CD4-positive, alpha-beta T cell (primary cell): ENCODE measurements around the gene FAM53B. TPM values are rescaled to one million over a fixed set of nuclear protein-coding genes. Genes with fewer than 3 reads are reported as not detected.

Experiments used
- ATAC-seq: fragments of 200-7000 bp; cut with Tn5 transposase; one replicate; pipeline ENCODE4 v1.10.0; 2022; ENCODE audit warnings: mild to moderate bottlenecking; ENCODE audit not compliant: poor library complexity
- CTCF ChIA-PET: fragments of 350-600 bp; sonication (Branson Sonifier 250); formaldehyde crosslinking; loops from one replicate; lab custom pipeline; 2021; ENCODE audit warnings: antibody characterized with exemption, inconsistent platforms; lab: Charles Lee
- POLR2A ChIA-PET: fragments of 350-600 bp; sonication (Branson Sonifier 250); formaldehyde crosslinking; loops from one replicate; lab custom pipeline; 2021; ENCODE audit warnings: antibody characterized with exemption, inconsistent platforms; lab: Charles Lee
- DNase-seq, 14 experiments: peaks; one replicate each; pipeline ENCODE4 v3.0.0-alpha.2; 2013 to 2020; ENCODE audit warnings: mixed read lengths in 2 of 14
- H3K27ac ChIP-seq, 2 donors: one replicate each; pipeline versions ENCODE4 v1.5.1 to v1.7.0; 2013; ENCODE audit warnings: low read length in 2 of 2, low read depth in 1 of 2, mild to moderate bottlenecking in 1 of 2
- H3K27me3 ChIP-seq, 2 experiments: 1 replicate in 1 of 2; 2 replicates in 1 of 2; pipeline versions ENCODE4 v1.6.1 to v1.7.0; 2013; ENCODE audit warnings: low read length in 2 of 2, control low read depth in 1 of 2, mild to moderate bottlenecking in 1 of 2, moderate library complexity in 1 of 2; ENCODE audit not compliant: insufficient read depth in 2 of 2, control insufficient read depth in 1 of 2
- H3K36me3 ChIP-seq: one replicate; pipeline ENCODE4 v1.6.1; 2013; ENCODE audit warnings: low read length, control low read depth; ENCODE audit not compliant: insufficient read depth
- H3K4me1 ChIP-seq: one replicate; pipeline ENCODE4 v1.6.1; 2013; ENCODE audit warnings: low read length, control low read depth; ENCODE audit not compliant: insufficient read depth
- H3K4me3 ChIP-seq: one replicate; pipeline ENCODE4 v1.5.1; 2013; ENCODE audit warnings: mild to moderate bottlenecking, low read length, moderate library complexity
- H3K9me3 ChIP-seq, 2 experiments: 1 replicate in 1 of 2; 2 replicates in 1 of 2; pipeline versions ENCODE4 v1.6.1 to v1.7.0; 2013; ENCODE audit warnings: low read length in 2 of 2, mild to moderate bottlenecking in 2 of 2, control low read depth in 1 of 2, moderate library complexity in 1 of 2; ENCODE audit not compliant: control insufficient read depth in 1 of 2, insufficient read depth in 1 of 2
- H3K27ac Mint-ChIP-seq: one replicate; pipeline ENCODE4 v1.8.0; 2020; ENCODE audit warnings: mixed read lengths
- H3K27me3 Mint-ChIP-seq: one replicate; pipeline ENCODE4 v1.8.0; 2021; ENCODE audit warnings: mixed read lengths
- H3K36me3 Mint-ChIP-seq: one replicate; pipeline ENCODE4 v1.8.0; 2021; ENCODE audit warnings: low read depth, mixed read lengths
- H3K4me1 Mint-ChIP-seq: one replicate; pipeline ENCODE4 v1.8.0; 2021; ENCODE audit warnings: low read depth, mixed read lengths
- H3K4me3 Mint-ChIP-seq: one replicate; pipeline ENCODE4 v1.8.0; 2020; ENCODE audit warnings: mild to moderate bottlenecking, mixed read lengths
- H3K9me3 Mint-ChIP-seq: one replicate; pipeline ENCODE4 v1.8.0; 2020; ENCODE audit warnings: mixed read lengths
- intact Hi-C, 2 experiments: fragments of 100-400 bp; cut with DNase I in 1 of 2; cut with micrococcal nuclease in 1 of 2; formaldehyde crosslinking; loops; one replicate each; pipeline versions ENCODE4 v1.15.1 to v1.9.0; 2023 to 2025; cut with DNase I, micrococcal nuclease
- total RNA-seq, 174 experiments: library from RNA in 2 of 174; stranded (reverse) in 2 of 174; gene quantifications; one replicate each; pipeline ENCODE4 v1.2.3 and lab custom pipeline; 2021 to 2026
- TF ChIP-seq, protein P1 (sequence below): fragments of 200-600 bp; IDR thresholded peaks from one replicate; pipeline ENCODE4 v1.8.0; 2022; ENCODE audit warnings: antibody characterized with exemption, mild to moderate bottlenecking

Gene FAM53B
- total RNA-seq, 2 experiments from 2014 or later: 32.9 to 33.6 TPM

DNA sequence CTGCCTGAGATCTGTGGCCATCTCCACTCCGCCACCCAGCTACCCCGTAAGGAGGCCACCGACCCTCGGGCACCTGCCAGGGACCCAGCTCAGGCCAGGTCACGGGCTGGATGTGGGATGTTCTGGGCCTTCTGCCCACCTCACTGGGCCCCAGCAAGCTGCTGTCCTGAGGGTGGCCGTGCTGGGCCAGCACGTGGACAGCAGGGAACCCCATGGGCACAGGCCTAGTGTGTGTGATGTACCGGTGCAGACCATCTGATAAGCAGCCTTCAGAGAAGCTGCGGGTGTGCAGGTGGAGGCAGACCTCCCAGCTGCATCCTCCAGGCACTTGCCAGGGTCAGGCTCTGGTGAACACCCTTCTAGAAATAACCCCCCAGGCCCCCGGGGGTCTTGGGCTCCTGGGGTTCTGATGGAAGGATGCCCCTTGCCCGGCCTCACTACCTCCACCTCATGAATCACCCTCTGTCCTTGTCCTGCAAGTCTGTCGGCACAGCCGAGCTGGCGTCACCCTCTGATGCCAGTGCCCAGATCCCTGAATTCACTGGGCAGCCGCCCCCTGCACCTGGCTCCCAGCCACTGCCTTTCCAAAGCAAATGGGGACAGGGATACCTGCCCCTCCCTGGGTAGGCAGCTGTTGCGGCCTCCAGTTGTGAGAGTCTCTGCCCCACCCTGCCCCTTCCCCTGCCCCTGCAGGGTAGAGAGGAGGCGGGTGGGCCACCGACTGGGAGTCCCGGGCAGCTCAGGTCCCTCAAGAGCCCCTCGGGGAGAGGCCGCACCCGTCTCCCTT lies 139.8 kb downstream of the FAM53B start:
- no peaks in the 10 kb centered on the region for H3K27me3 Mint-ChIP-seq
- no peaks in the 10 kb centered on the region for H3K4me1 Mint-ChIP-seq
- TF ChIP-seq, protein P1, sequence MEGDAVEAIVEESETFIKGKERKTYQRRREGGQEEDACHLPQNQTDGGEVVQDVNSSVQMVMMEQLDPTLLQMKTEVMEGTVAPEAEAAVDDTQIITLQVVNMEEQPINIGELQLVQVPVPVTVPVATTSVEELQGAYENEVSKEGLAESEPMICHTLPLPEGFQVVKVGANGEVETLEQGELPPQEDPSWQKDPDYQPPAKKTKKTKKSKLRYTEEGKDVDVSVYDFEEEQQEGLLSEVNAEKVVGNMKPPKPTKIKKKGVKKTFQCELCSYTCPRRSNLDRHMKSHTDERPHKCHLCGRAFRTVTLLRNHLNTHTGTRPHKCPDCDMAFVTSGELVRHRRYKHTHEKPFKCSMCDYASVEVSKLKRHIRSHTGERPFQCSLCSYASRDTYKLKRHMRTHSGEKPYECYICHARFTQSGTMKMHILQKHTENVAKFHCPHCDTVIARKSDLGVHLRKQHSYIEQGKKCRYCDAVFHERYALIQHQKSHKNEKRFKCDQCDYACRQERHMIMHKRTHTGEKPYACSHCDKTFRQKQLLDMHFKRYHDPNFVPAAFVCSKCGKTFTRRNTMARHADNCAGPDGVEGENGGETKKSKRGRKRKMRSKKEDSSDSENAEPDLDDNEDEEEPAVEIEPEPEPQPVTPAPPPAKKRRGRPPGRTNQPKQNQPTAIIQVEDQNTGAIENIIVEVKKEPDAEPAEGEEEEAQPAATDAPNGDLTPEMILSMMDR: no peak
- no peaks in the 10 kb centered on the region for H3K36me3 Mint-ChIP-seq
- no peaks in the 10 kb centered on the region for H3K36me3 ChIP-seq
- no peak overlapping the region for H3K4me3 ChIP-seq
- ATAC-seq (no peak), DNase-seq (no peak)
- H3K4me1 ChIP-seq: peaks cover 8% of the 10 kb centered on the region
- no peak overlapping the region for H3K27ac Mint-ChIP-seq
- POLR2A ChIA-PET: interaction anchor here (1.1 kb wide), 1 partner anchor 16 kb away, joined by 3 read pairs; no protein-coding TSS in a partner anchor
- H3K4me3 Mint-ChIP-seq: no peak overlapping the region
- no peaks in the 10 kb centered on the region for H3K27me3 ChIP-seq
- no peak overlapping the region for H3K27ac ChIP-seq
- peaks cover 0 to 5% of the 10 kb centered on the region in 2 experiments for H3K9me3 ChIP-seq
- CTCF ChIA-PET: no interaction called here
- intact Hi-C loops: no loop called here
- H3K9me3 Mint-ChIP-seq: no peaks in the 10 kb centered on the region

DNA sequence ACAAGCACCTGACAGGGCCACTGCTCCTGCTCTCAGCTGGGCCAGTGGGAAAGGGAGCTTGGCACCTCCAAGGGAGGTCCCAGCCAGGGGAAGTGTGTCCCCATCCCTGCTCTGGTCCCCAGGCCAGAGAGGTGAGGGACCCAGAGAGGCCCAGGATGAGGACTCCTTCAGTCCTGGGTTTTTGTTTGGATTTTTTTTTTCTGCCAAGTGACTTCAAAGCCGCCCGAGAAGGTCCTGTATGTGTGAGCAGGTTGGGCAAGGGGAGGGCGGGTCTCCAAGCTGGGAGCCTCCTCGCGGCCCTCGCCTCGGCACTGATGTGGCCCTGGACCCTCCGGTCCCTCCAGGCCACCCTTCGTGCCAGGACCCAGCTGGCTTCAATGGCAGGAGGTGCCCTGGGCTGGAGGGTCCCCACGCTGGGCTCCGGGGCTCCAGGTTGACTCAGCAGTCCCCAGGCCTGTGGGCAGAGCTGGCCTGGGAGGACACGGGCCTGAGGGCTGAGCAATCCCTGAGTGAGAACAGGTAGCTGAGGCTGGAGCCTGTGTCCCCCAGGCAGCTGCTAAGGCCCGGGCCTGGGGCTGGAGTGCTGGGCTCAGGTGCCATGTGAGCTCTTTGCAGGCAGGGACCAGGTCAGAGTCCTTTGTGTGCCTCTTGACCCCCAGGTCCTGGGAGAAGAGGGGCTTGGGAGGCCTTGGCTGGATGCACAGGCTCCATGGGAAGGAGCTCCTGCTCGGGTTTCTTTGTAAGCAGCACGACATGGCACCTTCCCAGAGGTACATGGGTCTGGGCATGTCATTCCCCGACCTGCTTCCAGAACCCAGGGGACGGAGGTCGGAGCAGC lies 140.6 kb downstream of the FAM53B start:
- Histone ChIP-seq H3K27ac (no peak overlapping the region), H3K4me1 (peaks cover 4% of the 10 kb centered on the region), H3K36me3 (no peaks in the 10 kb centered on the region), H3K9me3 (peaks cover 0 to 5% of the 10 kb centered on the region in 2 experiments), H3K4me3 (no peak overlapping the region), H3K27me3 (no peaks in the 10 kb centered on the region)
- H3K27ac Mint-ChIP-seq: no peak overlapping the region
- H3K4me1 Mint-ChIP-seq: no peaks in the 10 kb centered on the region
- DNase-seq: no peak
- no peak for ATAC-seq
- no peaks in the 10 kb centered on the region for H3K9me3 Mint-ChIP-seq
- no peak overlapping the region for H3K4me3 Mint-ChIP-seq
- ChIA-PET CTCF (no interaction called here), POLR2A (interaction anchor here (1.1 kb wide), 1 partner anchor 16 kb away, joined by 3 read pairs; no protein-coding TSS in a partner anchor)
- intact Hi-C loops: no loop called here
- TF ChIP-seq, protein P1: no peak
- H3K36me3 Mint-ChIP-seq: no peaks in the 10 kb centered on the region
- H3K27me3 Mint-ChIP-seq: no peaks in the 10 kb centered on the region

DNA sequence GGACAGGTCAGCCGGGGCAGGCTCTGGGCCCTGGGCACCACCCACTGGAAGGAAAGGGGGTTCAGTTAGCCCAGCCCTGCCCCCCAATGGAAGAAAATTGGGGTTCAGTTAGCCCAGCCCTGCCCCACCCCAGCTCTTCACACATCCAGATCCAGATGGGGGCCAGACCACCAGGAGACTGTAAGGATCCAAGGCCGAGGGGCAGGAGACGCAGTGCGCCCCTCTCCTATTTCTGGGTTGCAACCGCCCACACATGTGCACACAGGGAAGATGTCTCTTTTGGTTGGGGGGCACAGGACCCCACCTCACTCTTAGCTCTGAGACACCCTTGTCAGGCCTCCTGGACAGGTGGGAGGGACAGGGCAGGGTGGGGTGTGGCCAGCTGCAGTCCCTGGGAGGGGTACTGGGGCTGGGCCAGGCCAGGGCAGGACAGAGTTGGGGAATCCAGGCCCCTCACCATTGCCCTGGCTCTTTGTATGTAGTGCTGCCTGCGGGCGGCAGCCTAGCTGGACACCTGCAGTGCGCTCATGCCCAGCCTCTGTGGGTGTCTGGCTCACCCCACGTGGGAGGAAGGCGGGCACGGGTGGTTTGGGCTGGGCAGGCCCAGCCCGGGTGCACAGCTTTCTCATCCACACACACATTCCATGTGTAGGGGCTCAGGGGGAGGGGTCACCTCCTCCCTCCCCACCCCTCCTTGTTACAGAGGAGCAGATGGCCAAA lies 141.4 kb downstream of the FAM53B start:
- Mint-ChIP-seq H3K36me3 (no peaks in the 10 kb centered on the region), H3K27ac (no peak overlapping the region), H3K27me3 (no peaks in the 10 kb centered on the region), H3K4me3 (no peak overlapping the region), H3K4me1 (no peaks in the 10 kb centered on the region), H3K9me3 (no peaks in the 10 kb centered on the region)
- no peak for ATAC-seq
- H3K4me1 ChIP-seq: peaks cover 4% of the 10 kb centered on the region
- no peak overlapping the region for H3K4me3 ChIP-seq
- CTCF ChIA-PET: no interaction called here
- intact Hi-C loops: no loop called here
- POLR2A ChIA-PET: interaction anchor here (1.1 kb wide), 1 partner anchor 15 kb away, joined by 3 read pairs; no protein-coding TSS in a partner anchor
- H3K9me3 ChIP-seq: peaks cover 0 to 5% of the 10 kb centered on the region in 2 experiments
- no peak overlapping the region for H3K27ac ChIP-seq
- H3K36me3 ChIP-seq: no peaks in the 10 kb centered on the region
- TF ChIP-seq, protein P1: no peak
- H3K27me3 ChIP-seq: no peaks in the 10 kb centered on the region
- no peak for DNase-seq
